Fibroblast of skin of left biceps (primary cell): ENCODE results near the gene DLG2.
A peak's percentile ranks its signal among the peaks of the same experiment; 100 is the strongest.
"Not testable (repeated sequence)": the region's sequence is repeated elsewhere in the genome, so short reads cannot be mapped to it uniquely, and the experiment has no call there.

Source experiments
- DNase-seq, 2 experiments: peaks; one replicate each; pipeline ENCODE4 v3.0.0-alpha.2; 2013; ENCODE audit warnings: low read depth in 2 of 2

Gene DLG2

DNA sequence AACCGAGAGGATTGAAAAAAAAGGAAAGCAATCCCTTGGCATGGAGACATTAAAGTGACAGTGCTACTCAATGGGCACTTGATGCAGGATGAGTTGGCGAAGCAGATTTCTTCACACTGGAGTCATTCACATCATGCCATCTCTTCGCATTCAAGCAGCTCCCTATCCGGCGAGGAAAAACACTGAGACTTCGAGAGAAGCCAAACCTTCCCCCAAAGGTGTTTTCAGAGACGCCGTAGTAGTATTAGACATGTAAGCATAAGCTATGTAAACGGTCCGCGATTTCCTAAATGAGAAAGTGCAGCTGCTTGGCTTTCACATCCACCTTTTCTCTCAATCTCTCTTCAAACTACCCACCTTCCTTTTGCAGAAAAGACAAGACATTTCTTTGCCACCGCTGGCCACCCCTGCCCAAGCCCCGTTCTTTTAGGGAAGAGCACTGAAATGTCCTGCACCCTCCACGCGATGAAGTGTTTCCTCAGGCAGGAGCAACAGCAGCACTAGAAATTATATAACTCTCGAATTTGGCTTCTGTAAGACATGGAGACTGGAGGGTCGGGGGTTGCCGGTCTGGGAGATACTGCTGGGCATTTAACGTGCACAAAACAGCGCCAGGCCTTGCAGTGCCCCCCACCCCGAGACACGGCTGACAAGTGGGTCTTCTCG lies at the start of gene DLG2:
Gene DLG2, minus strand, starts transcription at position 13 of the 666 bp plus-strand sequence.
- no peak for DNase-seq

DNA sequence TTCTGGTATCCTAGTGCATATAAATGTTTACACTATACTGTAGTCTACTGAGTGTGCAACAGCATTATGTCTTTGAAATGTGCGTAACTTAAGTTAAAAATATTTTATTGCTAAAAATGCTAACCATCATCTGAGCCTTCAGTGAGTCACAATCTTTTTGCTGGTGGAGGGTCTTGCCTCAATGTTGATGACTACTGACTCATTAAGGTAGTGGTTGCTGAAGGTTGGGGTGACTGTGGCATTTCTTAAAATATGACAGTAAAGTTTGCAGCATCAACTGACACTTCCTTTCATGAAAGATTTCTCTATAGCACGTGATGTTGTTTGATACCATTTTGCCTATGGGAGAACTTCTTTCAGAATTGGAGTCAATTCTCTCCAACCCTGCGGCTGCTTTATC lies 46.2 kb upstream of the DLG2 start:
- DNase-seq = no peak

DNA sequence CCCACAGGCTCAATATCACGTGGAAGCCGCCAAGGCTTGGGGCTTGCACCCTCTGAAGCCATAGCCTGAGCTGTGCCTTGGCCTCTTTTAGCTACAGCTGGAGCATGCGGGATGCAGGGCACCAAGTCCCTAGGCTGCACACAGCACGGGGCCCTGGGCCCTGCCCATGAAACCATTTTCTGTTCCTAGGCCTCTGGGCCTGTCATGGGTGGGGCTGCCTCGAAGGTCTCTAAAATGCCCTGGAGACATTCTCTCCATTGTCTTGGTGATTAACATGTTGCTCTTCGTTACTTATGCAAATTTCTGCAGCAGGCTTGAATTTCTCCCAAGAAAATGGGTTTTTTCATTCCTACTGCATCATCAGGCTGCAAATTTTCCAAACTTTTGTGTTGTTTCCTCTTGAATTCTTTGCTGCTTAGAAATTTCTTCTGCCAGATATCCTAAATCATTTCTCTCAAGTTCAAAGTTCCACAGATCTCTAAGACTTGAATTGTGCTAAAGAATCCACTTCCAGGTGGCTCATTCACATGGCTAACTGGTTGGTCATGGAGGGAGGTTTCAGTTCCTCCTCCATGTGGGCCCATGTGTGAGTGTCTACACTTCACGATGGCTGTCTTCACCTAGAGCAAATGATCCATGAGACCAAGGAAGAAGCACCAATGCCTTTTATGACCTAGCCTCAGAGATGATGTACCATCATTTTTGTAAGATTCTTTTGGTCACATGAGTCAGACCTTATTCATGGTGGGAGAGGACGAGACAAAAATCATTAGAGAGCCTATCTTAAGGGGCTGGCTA lies 45.2 kb upstream of the DLG2 start:
- no peak for DNase-seq

DNA sequence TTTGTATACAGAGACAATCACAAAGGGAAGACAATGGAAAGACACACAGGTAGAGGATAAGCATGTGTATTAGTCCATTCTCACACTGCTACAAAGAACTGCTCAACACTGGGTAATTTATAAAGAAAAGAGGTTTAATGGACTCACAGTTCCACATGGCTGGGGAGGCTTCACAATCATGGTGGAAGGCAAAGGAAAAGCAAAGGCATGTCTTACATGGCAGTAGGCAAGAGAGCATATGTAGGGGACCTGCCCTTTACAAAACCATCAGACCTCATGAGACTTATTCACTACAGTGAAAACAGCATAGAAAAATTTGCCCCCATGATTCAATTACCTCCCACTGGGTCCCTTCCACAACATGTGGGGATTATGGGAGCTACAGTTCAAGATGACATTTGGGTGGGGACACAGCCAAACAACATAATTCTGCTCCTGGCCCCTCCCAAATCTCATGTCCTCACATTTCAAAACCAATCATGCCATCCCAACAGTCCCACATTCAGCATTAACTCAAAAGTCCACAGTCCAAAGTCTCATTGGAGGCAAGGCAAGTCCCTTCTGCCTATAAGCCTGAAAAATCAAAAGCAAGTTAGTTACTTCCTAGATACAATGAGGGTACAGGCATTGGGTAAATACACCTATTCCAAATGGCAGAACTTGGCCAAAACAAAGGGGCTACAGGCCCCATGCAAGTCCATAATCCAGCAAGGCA lies 44.0 kb upstream of the DLG2 start:
- not testable (repeated sequence) for DNase-seq

DNA sequence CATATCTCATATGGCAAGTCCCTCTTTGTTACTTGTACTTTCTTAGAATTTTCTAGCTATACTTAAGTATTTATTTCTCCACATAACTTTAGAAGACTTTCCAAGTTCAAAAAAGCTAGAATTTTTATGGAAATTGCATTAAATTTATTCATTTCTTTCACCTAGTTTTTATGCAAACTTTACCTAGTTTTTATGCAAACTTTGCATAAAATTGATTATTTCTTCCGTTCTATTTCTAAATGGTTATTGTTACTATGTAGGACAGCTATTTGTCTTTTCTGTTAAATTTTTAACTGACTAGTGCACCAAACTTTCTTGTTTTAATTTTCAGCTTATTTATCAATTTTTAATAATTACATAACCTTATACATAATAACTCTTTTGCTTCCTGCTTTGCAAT lies 41.0 kb upstream of the DLG2 start:
- no peak for DNase-seq

DNA sequence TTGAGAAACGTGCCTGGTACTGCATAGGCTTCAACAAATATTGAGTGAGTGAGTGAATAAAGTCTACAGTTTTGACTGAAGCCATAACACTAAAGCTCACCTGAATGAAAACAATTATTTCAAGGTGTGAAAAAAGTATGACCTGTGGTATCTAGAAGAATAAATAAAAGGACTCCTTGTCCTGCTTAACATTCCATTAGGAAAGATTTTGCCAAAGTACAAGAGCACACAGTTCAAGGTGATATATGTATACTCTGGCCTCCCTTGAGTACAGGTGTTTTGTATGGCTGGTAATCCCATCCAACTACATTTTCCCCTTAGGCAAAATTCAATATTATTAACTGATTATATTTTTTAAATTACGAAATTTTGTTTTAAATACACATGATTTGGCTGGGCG lies 39.5 kb upstream of the DLG2 start:
- DNase-seq = no peak

DNA sequence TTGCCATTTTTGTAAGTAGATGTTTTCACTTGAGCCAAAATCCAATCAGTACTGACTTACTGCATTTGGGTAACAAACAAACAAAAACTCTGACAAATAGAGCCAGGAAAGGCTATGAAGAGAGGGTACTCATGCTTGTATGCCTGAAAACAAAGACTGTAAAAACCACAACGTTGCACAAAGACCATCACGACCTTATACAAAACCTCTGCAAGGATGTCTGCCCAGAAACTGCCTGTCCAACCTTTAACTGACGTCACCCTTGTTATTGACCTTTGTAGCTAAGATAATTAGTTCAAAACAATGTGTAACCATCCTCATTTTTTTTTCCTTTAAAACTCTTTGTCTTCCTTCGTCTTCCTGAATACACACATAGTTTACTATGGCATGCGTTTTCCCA lies 38.6 kb upstream of the DLG2 start:
- no peak for DNase-seq

DNA sequence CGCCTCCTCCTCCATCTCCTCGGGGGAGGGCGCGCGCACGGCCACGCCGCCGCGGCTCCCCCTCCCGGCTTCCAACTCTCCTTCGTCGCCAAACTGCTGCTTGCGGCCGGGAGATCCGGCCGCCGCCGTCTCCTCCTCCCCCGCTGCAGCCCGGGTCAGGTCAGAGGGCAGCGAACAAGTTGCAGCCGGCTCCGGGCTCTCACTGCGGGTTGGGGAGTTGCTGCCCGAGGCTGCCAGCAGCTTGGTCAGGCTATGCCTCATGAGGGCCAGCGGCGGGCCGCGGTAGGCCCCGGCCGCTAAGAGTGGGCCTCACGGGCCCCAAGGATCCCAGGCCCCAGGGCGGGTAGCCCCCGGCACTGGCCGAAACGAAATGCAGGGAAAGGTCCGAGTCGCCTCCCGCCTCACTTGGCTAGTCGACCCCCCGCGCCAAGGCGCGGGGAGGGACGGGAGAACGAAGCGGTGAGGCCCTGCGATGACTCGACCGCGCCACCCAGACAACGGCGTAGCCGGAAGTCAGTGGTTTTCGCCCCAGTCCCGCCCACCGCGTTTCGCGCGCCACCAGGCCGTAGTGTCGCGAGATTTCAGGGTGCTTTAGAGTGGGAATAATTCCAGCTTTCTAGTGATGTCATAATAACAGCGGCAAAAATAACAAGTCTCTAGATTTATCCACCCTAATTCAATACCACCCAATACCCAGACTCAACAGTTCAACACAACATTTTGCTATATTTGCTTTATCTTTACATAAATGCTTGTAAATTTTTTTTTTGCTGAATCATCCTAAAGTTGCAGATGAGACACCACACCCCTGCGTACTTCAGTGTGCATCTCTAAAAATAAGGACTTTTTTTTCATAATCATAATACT lies 37.7 kb upstream of the DLG2 start, which contains the start of gene CREBZF:
Gene CREBZF, minus strand, starts transcription at position 515 of the 867 bp plus-strand sequence. Its CDS starts 254 bp downstream, at position 261.
- peak; percentile 84 to 89 for DNase-seq

DNA sequence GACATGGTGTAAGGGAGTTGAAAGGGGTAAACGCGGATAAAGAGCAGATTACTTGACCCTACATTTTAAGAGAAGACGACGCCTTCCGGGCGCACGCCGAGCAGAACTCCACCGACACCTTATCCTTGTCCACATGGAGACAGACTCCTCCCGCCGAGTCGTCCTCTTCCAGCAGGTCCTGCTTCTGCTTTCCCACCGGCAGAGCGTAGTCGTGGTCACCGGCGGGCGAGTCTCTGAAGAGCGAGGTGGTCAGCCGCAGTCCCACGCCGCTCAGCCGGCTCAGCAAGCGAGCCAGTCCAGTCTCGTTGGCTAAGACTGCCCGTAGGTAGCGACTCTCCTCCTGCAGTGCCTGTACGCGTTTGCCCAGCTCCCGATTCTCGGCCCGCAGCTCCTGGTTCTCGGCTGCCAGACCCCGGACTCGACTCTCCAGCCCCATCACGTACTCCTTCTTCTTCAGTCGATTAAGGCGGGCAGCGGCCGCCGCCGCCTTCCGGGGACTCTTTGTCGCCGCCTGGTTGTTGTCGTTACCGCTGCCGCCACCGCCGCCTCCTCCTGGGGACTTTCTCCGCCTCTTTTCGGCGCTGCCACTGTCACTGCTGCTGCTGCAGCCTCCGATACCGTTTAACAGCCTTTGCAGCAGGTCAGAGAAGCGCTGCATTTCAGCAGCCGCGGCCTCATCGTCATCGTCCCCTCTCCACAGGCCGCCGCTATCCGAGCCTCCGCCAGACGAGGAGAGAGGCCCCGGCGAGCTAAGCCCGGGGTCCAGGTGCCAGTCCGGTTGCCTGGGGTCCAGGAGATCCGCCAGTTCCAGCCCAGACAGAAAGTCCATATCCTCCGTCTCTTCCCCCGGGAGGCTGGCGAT lies 36.8 kb upstream of the DLG2 start:
- no peak for DNase-seq

DNA sequence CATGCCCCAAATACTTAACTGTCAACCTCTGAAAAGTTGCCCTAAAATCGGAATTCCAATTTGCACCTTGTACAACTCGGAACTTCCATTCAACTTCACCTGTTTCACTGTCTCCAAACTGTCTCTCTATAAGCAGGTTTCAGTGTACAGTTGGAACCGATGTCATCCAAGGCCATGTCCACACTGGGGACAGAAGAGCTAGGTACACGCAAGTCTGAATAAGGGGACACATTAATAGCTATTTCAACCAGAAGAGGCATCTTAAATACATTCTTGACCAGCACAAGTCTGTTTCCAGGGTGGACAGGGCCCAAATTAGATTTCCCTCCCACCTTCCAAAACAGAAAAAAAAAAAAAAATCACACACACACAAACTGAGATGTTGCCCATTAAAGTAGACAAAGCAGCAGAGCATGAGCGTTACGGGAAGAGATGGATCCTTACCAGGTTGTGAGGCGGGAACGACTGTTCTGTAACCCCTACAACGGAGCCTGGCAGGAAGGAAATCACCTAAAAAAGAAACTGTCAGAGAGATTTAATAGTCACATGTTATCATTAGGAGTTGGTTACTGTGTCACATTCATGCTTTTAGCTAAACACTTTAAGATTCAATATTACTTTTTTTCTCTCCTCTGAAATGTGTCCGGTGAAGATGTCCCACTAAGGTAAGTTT lies 36.1 kb upstream of the DLG2 start:
- no peak for DNase-seq

DNA sequence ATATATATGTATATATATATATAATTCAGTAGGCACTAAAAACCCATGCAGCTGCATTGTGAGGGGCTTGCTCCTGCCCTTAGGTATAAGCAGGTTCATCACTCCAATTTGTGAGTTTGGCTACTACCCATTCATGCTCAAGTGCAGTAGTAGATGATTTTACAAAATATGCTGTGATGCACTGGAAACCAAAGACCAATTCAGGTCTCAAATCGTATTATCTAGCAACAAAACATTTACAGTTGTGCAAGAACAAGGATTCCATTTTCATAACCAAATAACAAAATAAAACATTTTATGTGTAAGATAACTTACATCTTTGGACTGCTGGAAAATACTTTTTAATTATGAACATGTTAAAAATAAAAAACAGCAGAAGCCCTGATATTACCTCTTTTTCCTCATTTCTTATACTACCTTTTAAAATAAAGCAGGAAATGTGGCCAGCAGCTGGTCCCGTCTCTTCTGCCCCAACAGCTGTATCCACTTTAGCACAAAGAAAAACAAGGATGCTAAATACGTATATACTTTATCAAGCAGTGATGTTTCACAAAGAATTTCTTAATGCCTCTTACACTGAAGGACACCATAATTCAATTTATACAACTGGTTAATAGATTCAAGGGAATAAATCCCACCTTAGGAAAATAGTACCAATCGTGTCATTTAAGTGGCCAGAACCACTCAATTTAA lies 35.0 kb upstream of the DLG2 start:
- no peak for DNase-seq

DNA sequence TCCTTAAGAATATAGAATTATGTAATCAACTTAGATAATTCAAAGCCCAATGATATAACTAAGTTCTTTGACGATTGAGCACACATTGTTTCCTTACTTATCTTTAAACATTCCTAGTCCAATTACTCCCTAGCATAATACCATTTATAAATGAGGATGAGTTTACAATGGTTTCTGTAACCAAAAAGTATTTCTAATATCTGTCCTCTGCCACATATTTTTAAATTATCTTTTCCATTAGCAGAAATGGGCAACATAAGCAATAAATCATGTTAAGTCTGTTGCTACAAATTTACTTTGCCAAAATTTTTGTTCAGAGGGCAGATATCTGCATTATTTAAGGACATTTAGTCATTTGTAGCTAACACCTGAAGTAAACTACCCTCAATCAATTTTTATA lies 31.0 kb upstream of the DLG2 start:
- no peak for DNase-seq

DNA sequence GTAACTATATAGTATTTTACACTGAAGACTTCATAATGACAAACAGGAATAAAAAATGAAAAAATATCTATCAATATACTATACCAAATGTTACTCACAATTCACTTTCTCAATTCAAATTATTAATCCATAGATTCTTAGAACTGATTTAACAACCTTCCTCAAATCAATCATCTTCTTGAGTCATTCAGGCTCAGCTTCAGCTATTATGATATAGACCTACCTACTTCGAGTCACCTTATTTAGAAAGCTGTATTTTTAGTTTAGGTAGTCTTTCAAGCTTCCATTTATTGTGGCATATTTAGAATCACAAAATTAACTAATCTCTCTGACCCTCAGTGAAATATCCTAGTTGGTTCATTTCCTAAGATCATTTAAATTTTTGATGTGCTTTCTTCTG lies 29.6 kb upstream of the DLG2 start:
- no peak for DNase-seq

DNA sequence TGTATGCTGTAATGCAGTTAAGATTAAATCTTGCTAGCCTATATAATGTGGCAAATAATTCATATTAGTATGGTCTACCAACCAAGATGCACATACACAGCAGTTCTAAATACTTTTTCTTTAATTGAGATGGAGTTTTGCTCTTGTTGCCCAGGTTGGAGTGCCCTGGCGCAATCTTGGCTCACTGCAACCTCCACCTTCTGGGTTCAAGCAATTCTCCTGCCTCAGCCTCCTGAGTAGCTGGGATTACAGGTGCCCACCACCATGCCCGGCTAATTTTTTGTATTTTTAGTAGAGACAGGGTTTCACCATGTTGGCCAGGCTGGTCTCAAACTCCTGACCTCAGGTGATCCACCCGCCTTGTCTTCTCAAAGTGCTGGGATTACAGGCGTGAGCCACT lies 27.2 kb upstream of the DLG2 start:
- DNase-seq = not testable (repeated sequence)

DNA sequence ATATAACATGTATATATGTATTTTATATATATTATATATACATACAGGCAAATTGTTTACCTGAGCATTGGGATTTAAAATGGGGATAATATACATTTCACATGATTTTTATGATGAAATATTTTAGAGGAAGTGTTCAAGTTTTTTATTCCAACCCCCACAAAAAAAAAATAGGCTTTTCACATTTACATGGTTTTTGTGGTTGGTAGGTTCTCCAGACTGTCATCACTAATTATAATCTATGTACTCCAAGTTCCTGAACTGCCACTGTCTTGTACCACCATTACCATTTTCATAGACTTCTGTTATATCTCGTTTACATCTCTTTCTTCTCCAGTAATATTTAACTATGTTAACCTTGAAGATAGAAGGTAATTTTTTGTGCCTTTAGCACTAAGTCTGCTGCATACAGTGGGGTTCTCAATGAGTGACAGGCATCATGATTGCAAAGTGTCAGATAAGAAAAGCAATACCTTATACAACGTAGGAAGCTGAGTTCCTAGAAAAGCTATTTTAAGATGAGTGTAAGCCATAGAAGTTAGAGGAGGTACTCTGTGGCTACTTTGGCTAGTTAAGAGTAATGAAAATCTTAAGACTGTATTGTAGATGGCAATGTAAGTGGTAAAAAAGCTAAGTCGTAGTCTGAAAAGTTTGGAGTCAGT lies 25.8 kb upstream of the DLG2 start:
- DNase-seq = no peak

DNA sequence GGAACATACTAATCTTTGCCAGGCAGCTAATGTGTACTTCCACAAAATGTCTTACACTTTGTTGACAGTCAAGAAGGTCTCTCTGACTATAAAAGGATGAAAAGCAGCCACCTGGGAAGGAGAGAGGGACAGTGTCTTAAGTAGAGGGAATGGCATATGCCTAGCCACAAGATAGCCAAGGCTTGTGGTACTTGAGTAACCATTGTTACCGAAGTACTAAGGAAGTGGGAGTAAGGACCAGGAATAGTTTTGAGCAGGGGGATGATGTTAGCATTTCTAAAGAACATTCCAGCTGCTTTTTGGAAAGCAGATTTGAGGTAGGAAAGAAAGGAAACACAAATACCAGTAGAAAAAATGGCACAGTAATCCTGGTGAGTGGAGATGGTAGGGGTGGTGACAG lies 24.0 kb upstream of the DLG2 start:
- DNase-seq = no peak

DNA sequence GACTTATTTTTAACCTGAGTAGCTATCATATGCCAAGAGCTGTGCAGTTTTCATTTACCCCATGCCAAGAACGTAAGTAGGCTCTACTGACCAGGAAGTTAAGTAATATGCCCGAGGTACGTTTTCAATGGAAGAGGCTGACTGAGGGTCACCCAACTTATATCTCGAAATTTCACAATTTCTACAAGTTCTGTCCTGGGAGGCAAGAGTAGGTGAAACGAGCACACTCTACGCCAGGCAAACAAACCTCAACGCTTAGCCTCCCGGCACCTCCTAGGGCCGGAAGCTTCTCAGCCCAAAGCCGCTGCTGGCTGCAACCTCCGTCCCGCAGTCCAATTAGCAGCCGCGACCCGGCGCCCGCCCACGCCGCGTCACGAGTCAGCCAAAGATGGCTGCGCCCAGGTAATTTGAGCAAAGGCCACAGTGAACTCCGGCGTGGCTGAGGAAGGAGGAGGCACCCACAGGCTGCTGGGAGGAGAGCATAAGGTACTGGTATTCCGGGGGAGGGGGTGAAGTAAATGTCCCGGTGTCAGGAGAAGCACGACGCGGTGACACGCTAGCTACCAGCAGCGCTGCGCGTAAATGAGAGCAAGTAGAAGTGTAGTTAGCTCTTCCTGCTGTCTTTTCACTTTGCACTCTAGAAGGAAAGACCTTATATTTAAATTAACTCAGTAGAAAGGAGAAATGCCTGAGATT lies 20.6 kb upstream of the DLG2 start, which contains the start of gene TMEM126A:
Gene TMEM126A, plus strand, starts transcription at position 364 of the 696 bp plus-strand sequence. CDS start 2,289 bp downstream, outside the sequence.
- DNase-seq = peak; percentile 34 to 36

DNA sequence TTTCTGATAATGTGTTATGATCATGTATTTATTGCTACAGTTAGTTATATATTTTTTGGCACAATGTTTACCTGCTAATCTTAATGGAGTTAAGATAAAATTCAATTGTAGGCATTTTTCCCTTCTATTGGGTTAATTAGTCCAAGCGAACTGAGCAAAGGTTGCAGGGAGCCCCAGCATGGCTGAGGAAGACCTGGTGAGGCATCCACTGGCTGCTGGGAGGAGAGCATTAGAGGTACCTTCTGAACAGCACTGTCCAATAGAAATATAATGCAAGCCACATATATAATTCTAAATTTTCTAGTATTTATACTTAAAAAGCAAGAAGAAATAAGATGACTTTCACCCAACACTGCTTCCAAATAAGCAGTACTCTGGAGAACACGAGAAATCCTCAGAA lies 19.9 kb upstream of the DLG2 start:
- no peak for DNase-seq
